ENCODE measurements around the gene GP9.

GP9 gene

GRCh38 chr3:129060276-129061022, at the start of gene GP9:
Gene GP9 (plus strand): TSS chr3:129060779. CDS start chr3:129061740, 961 bp downstream.
- DNase-seq (ENCODE audit: low spot score) = no peak
- in situ Hi-C loops (cut with MboI; ENCODE audit: low pct_unique_long_range_greater_than_20kb, low sequenced_read_pairs, unreplicated experiment) = no loop called here
- no peak for TF ChIP-seq CTCF (IDR thresholded peaks at IDR 0.05; ENCODE audit: extremely low read depth, insufficient read depth, missing control alignments)

GRCh38 chr3:129013491-129013891, 47.1 kb upstream of the GP9 start:
- in situ Hi-C loops (cut with MboI; ENCODE audit: low pct_unique_long_range_greater_than_20kb, low sequenced_read_pairs, unreplicated experiment) = no loop called here
- no peak for TF ChIP-seq CTCF (IDR thresholded peaks at IDR 0.05; ENCODE audit: extremely low read depth, insufficient read depth, missing control alignments)
- DNase-seq (ENCODE audit: low spot score) = no peak

GRCh38 chr3:129014148-129014547, 46.4 kb upstream of the GP9 start:
- in situ Hi-C loops (cut with MboI; ENCODE audit: low pct_unique_long_range_greater_than_20kb, low sequenced_read_pairs, unreplicated experiment) = no loop called here
- no peak for TF ChIP-seq CTCF (IDR thresholded peaks at IDR 0.05; ENCODE audit: extremely low read depth, insufficient read depth, missing control alignments)
- no peak for DNase-seq (ENCODE audit: low spot score)

DNA sequence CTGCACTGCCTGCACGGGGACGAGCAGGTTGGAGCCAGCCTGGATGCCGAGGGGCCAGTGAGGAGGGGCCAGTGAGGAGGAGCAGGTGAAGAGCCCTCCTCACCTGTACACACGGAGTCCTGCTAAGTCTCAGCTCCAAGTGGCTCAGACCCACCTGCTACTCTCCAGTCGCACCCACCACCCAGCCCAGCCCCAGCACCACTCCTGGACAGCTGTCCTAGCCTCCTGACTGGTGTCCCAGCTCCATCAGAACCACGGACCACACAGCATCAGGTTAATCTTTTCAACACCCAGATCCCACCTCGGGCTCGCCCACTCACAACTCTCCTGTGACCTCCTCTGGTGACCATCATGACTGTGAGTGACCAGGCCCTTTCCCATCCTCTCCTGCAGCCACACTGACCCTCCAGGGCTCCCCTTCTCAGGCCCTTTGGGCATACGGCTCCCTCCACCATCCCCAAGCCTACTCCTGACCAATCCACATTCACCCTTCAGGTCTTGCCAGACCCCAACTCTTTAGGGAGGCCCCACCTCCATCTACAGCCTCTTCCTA, 45.7 kb upstream of the GP9 start:
- in situ Hi-C loops (cut with MboI; ENCODE audit: low pct_unique_long_range_greater_than_20kb, low sequenced_read_pairs, unreplicated experiment) = no loop called here
- DNase-seq (ENCODE audit: low spot score) = no peak
- no peak for TF ChIP-seq CTCF (IDR thresholded peaks at IDR 0.05; ENCODE audit: extremely low read depth, insufficient read depth, missing control alignments)

- no peak for TF ChIP-seq CTCF (IDR thresholded peaks at IDR 0.05; ENCODE audit: extremely low read depth, insufficient read depth, missing control alignments)
- DNase-seq (ENCODE audit: low spot score) = no peak
- in situ Hi-C loops (cut with MboI; ENCODE audit: low pct_unique_long_range_greater_than_20kb, low sequenced_read_pairs, unreplicated experiment) = no loop called here
Observed at GRCh38 chr3:129015388-129016105, 45.0 kb upstream of the GP9 start.

GRCh38 chr3:129016356-129016719, 44.2 kb upstream of the GP9 start:
- in situ Hi-C loops (cut with MboI; ENCODE audit: low pct_unique_long_range_greater_than_20kb, low sequenced_read_pairs, unreplicated experiment) = no loop called here
- TF ChIP-seq CTCF (IDR thresholded peaks at IDR 0.05; ENCODE audit: extremely low read depth, insufficient read depth, missing control alignments) = no peak
- no peak for DNase-seq (ENCODE audit: low spot score)
